RPMI7951 (cell line): ENCODE results near the gene MVB12B. TPM values are rescaled to one million over a fixed set of nuclear protein-coding genes. Genes with fewer than 3 reads are reported as not detected.
A peak's percentile ranks its signal among the peaks of the same experiment; 100 is the strongest.

Source experiments
- DNase-seq: peaks from one replicate; pipeline ENCODE4 v3.0.0-alpha.2; 2012; ENCODE audit warnings: low read depth
- total RNA-seq: library from RNA; depleted of rRNA; stranded (reverse); fragments of >200 nt; shearing (Covaris generic); gene quantifications from 2 replicates; pipeline ENCODE4 v1.2.3, GENCODE V29; 2014

MVB12B gene
- total RNA-seq, 1 experiment from 2014 or later = 2.2 TPM

GRCh38 chr9:126518763-126519162 is 192.1 kb downstream of the MVB12B start:
- no peak for DNase-seq

GRCh38 chr9:126519660-126520420 is 193.2 kb downstream of the MVB12B start:
- no peak for DNase-seq

- DNase-seq = no peak
Observed at GRCh38 chr9:126520453-126520852, 193.8 kb downstream of the MVB12B start.

- DNase-seq = no peak
Observed at GRCh38 chr9:126521089-126521488, 194.5 kb downstream of the MVB12B start.

GRCh38 chr9:126521551-126521950 is 194.9 kb downstream of the MVB12B start:
- DNase-seq = no peak

GRCh38 chr9:126521976-126522590 is 195.5 kb downstream of the MVB12B start:
- no peak for DNase-seq

- DNase-seq = no peak
Observed at GRCh38 chr9:126522612-126523356, 196.2 kb downstream of the MVB12B start.

GRCh38 chr9:126523611-126524111 is 197.0 kb downstream of the MVB12B start:
- no peak for DNase-seq

GRCh38 chr9:126524353-126525077 is 197.9 kb downstream of the MVB12B start:
- no peak for DNase-seq

GRCh38 chr9:126526218-126527108 is 199.8 kb downstream of the MVB12B start:
- DNase-seq = no peak

- no peak for DNase-seq
Observed at GRCh38 chr9:126527109-126527825, 200.6 kb downstream of the MVB12B start.

- no peak for DNase-seq
Observed at GRCh38 chr9:126528111-126528510, 201.5 kb downstream of the MVB12B start.

- no peak for DNase-seq
Observed at GRCh38 chr9:126528915-126529314, 202.3 kb downstream of the MVB12B start.

GRCh38 chr9:126531035-126531571 is 204.5 kb downstream of the MVB12B start:
- DNase-seq = no peak

GRCh38 chr9:126531591-126531990 is 205.0 kb downstream of the MVB12B start:
- no peak for DNase-seq

GRCh38 chr9:126532019-126532462 is 205.4 kb downstream of the MVB12B start:
- DNase-seq = peak; percentile 67

GRCh38 chr9:126532489-126532888 is 205.9 kb downstream of the MVB12B start:
- no peak for DNase-seq

GRCh38 chr9:126532951-126533925 is 206.6 kb downstream of the MVB12B start:
- DNase-seq = no peak

- no peak for DNase-seq
Observed at GRCh38 chr9:126533926-126534310, 207.3 kb downstream of the MVB12B start.
